GM23338 (cell line): ENCODE results near the gene GRAMD4. TPM values are rescaled to one million over a fixed set of nuclear protein-coding genes. Genes with fewer than 3 reads are reported as not detected.

Source experiments
- ATAC-seq: fragments of 200-7000 bp; cut with Tn5 transposase; 3 replicates; pipeline ENCODE4 v1.9.1; 2020
- DNase-seq: peaks from one replicate; pipeline ENCODE4 v3.0.0-alpha.2; 2015; ENCODE audit warnings: low spot score
- H2AFZ ChIP-seq: fragments of 200-600 bp; sonication (generic); 2 replicates; pipeline ENCODE4 v1.8.0; 2016; ENCODE audit warnings: antibody characterized with exemption, mild to moderate bottlenecking, moderate library complexity
- H3F3A ChIP-seq: fragments of 200-600 bp; sonication (generic); replicated peaks from 2 replicates; pipeline ENCODE4 v1.8.0; 2017; ENCODE audit warnings: antibody characterized with exemption, mixed run types, low read depth
- H3K27ac ChIP-seq: fragments of 200-600 bp; sonication (generic); 2 replicates; pipeline ENCODE4 v1.6.1; 2016; ENCODE audit warnings: low read depth
- H3K27me3 ChIP-seq: fragments of 200-600 bp; sonication (generic); 2 replicates; pipeline ENCODE4 v1.8.0; 2016; ENCODE audit warnings: mild to moderate bottlenecking, mixed run types, moderate library complexity; ENCODE audit not compliant: insufficient read depth
- H3K36me3 ChIP-seq: fragments of 200-600 bp; sonication (generic); 2 replicates; pipeline ENCODE4 v1.8.0; 2016; ENCODE audit warnings: mild to moderate bottlenecking; ENCODE audit not compliant: insufficient read depth
- H3K4me1 ChIP-seq: fragments of 200-600 bp; sonication (generic); 2 replicates; pipeline ENCODE4 v1.8.0; 2016; ENCODE audit warnings: mild to moderate bottlenecking, moderate library complexity; ENCODE audit not compliant: insufficient read depth
- H3K4me2 ChIP-seq: fragments of 200-600 bp; sonication (generic); 2 replicates; pipeline ENCODE4 v1.7.1; 2017; ENCODE audit warnings: mixed run types
- H3K4me3 ChIP-seq: fragments of 200-600 bp; sonication (generic); 2 replicates; pipeline ENCODE4 v1.6.1; 2016; ENCODE audit warnings: mixed run types
- H3K79me2 ChIP-seq: fragments of 200-600 bp; sonication (generic); replicated peaks from 2 replicates; pipeline ENCODE4 v1.8.0; 2017; ENCODE audit warnings: mild to moderate bottlenecking; ENCODE audit not compliant: insufficient read depth
- H3K9me2 ChIP-seq: fragments of 200-600 bp; sonication (generic); 2 replicates; pipeline ENCODE4 v1.8.0; 2017; ENCODE audit not compliant: insufficient read depth
- H4K20me1 ChIP-seq: fragments of 200-600 bp; sonication (generic); replicated peaks from 2 replicates; pipeline ENCODE4 v1.8.0; 2017; ENCODE audit warnings: mild to moderate bottlenecking; ENCODE audit not compliant: insufficient read depth
- H3K27ac Mint-ChIP-seq: 2 replicates; pipeline ENCODE4 v1.8.0; 2020; ENCODE audit warnings: inconsistent platforms, mild to moderate bottlenecking, moderate library complexity, mixed read lengths
- H3K27me3 Mint-ChIP-seq: 3 replicates; pipeline ENCODE4 v1.8.0; 2022; ENCODE audit warnings: low read depth, mild to moderate bottlenecking, moderate library complexity, mixed read lengths, inconsistent platforms; ENCODE audit not compliant: insufficient read depth, poor library complexity
- H3K36me3 Mint-ChIP-seq: 3 replicates; pipeline ENCODE4 v1.8.0; 2021; ENCODE audit warnings: low read depth, mild to moderate bottlenecking, inconsistent platforms, moderate library complexity, mixed read lengths
- H3K4me1 Mint-ChIP-seq: 3 replicates; pipeline ENCODE4 v1.8.0; 2020; ENCODE audit warnings: mild to moderate bottlenecking, inconsistent platforms, mixed read lengths
- H3K4me3 Mint-ChIP-seq: 3 replicates; pipeline ENCODE4 v1.8.0; 2021; ENCODE audit warnings: moderate library complexity, mild to moderate bottlenecking, inconsistent platforms, mixed read lengths
- H3K9me3 Mint-ChIP-seq: 3 replicates; pipeline ENCODE4 v1.8.0; 2020; ENCODE audit warnings: moderate library complexity, mild to moderate bottlenecking, inconsistent platforms, mixed read lengths
- CREB1 ChIP-seq: fragments of 250-450 bp; sonication (Bioruptor Pico); IDR thresholded peaks from 2 replicates; pipeline ENCODE4 v1.5.0; 2020; ENCODE audit warnings: low read depth, mild to moderate bottlenecking, moderate library complexity
- EZH2 ChIP-seq: fragments of 200-600 bp; sonication (generic); IDR thresholded peaks from one replicate; pipeline ENCODE4 v1.8.0; 2017; ENCODE audit warnings: antibody characterized with exemption, mild to moderate bottlenecking, low read depth; ENCODE audit not compliant: unreplicated experiment
- EZH2phosphoT487 ChIP-seq: fragments of 200-600 bp; sonication (generic); IDR thresholded peaks from one replicate; pipeline ENCODE4 v1.8.1; 2018; ENCODE audit warnings: antibody characterized with exemption; ENCODE audit not compliant: unreplicated experiment
- JUNB ChIP-seq: IDR thresholded peaks from one replicate; pipeline ENCODE4 v1.6.1; 2016; ENCODE audit warnings: antibody characterized with exemption; ENCODE audit not compliant: unreplicated experiment
- POLR2AphosphoS5 ChIP-seq: IDR thresholded peaks from 2 replicates; pipeline ENCODE4 v1.6.1; 2016; ENCODE audit warnings: antibody characterized with exemption, low read depth
- STAT1 ChIP-seq: IDR thresholded peaks from one replicate; pipeline ENCODE4 v1.6.1; 2016; ENCODE audit warnings: antibody characterized with exemption; ENCODE audit not compliant: unreplicated experiment
- ZNF114 ChIP-seq: fragments of 250-450 bp; sonication (Bioruptor Pico); IDR thresholded peaks from 2 replicates; pipeline ENCODE4 v1.5.0; 2020; ENCODE audit warnings: mild to moderate bottlenecking, moderate library complexity
- ZNF331 ChIP-seq: fragments of 250-450 bp; sonication (Bioruptor Pico); IDR thresholded peaks from 2 replicates; pipeline ENCODE4 v1.5.0; 2020; ENCODE audit warnings: low read depth, mild to moderate bottlenecking, moderate library complexity
- polyA plus RNA-seq: library from polyadenylated mRNA; unstranded; fragments of >200 nt; fragmentation: Nextera tagmentation; extraction: Ambion mirVana; gene quantifications from 2 replicates; pipeline ENCODE4 v1.2.1, GENCODE V29; 2016
- total RNA-seq: library from RNA; depleted of rRNA; stranded (reverse); fragments of >200 nt; shearing (Covaris generic); gene quantifications from 2 replicates; pipeline ENCODE4 v1.2.3, GENCODE V29; 2014
- TF ChIP-seq, protein P1 (sequence below): IDR thresholded peaks from one replicate; pipeline ENCODE4 v1.6.1; 2018; ENCODE audit warnings: antibody characterized with exemption; ENCODE audit not compliant: unreplicated experiment
- TF ChIP-seq, protein P2 (sequence below), 2 experiments: fragments of 200-600 bp in 1 of 2; sonication (generic) in 1 of 2; conservative IDR thresholded peaks; 2 replicates each; pipeline versions ENCODE4 v1.5.1 to v1.6.1; 2016 to 2017; ENCODE audit warnings: antibody characterized with exemption in 2 of 2, low read depth in 2 of 2, mild to moderate bottlenecking in 2 of 2, moderate library complexity in 1 of 2
- TF ChIP-seq, protein P3 (sequence below): IDR thresholded peaks from 2 replicates; pipeline ENCODE4 v1.6.1; 2016; ENCODE audit warnings: antibody characterized with exemption

The GRAMD4 gene
- total and polyA plus RNA-seq, 2 experiments from 2014 or later: 2.7 to 81.8 TPM

DNA sequence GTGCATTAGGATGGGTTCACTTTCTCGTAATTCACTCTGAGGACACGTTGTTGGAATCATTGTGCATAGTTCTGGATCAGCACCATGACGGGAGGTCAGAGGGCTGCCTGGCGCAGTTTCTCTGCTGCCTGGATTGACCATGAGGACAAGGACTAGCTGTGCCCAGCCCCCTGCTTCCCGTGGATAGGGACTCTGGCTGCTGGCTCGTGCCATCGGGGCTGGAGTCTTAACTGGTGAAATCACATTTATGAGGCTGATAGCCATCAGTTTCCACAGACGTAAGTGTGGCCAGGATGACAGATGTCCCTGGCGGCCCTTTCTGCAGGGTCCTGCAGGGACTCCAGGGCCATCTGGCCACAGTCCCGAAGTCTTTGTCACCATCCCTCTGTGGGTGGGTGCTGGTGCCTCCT is 24.1 kb upstream of the GRAMD4 start:
- no peak overlapping the region for H3K27ac Mint-ChIP-seq
- no peak for DNase-seq
- Histone ChIP-seq H4K20me1 (no peaks in the 10 kb centered on the region; the same call in none of the 2 replicates), H3K4me1 (no peaks in the 10 kb centered on the region), H3K4me3 (no peak overlapping the region), H3F3A (no peaks in the 10 kb centered on the region), H3K79me2 (peaks cover 17% of the 10 kb centered on the region; the same call in 1 of the 2 replicates), H3K4me2 (no peak overlapping the region), H2AFZ (no peak overlapping the region), H3K9me2 (no peaks in the 10 kb centered on the region), H3K27ac (no peak overlapping the region), H3K27me3 (no peaks in the 10 kb centered on the region), H3K36me3 (no peaks in the 10 kb centered on the region)
- no peaks in the 10 kb centered on the region for H3K36me3 Mint-ChIP-seq
- TF ChIP-seq, protein P1, sequence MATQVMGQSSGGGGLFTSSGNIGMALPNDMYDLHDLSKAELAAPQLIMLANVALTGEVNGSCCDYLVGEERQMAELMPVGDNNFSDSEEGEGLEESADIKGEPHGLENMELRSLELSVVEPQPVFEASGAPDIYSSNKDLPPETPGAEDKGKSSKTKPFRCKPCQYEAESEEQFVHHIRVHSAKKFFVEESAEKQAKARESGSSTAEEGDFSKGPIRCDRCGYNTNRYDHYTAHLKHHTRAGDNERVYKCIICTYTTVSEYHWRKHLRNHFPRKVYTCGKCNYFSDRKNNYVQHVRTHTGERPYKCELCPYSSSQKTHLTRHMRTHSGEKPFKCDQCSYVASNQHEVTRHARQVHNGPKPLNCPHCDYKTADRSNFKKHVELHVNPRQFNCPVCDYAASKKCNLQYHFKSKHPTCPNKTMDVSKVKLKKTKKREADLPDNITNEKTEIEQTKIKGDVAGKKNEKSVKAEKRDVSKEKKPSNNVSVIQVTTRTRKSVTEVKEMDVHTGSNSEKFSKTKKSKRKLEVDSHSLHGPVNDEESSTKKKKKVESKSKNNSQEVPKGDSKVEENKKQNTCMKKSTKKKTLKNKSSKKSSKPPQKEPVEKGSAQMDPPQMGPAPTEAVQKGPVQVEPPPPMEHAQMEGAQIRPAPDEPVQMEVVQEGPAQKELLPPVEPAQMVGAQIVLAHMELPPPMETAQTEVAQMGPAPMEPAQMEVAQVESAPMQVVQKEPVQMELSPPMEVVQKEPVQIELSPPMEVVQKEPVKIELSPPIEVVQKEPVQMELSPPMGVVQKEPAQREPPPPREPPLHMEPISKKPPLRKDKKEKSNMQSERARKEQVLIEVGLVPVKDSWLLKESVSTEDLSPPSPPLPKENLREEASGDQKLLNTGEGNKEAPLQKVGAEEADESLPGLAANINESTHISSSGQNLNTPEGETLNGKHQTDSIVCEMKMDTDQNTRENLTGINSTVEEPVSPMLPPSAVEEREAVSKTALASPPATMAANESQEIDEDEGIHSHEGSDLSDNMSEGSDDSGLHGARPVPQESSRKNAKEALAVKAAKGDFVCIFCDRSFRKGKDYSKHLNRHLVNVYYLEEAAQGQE: no peak
- TF ChIP-seq, protein P2, sequence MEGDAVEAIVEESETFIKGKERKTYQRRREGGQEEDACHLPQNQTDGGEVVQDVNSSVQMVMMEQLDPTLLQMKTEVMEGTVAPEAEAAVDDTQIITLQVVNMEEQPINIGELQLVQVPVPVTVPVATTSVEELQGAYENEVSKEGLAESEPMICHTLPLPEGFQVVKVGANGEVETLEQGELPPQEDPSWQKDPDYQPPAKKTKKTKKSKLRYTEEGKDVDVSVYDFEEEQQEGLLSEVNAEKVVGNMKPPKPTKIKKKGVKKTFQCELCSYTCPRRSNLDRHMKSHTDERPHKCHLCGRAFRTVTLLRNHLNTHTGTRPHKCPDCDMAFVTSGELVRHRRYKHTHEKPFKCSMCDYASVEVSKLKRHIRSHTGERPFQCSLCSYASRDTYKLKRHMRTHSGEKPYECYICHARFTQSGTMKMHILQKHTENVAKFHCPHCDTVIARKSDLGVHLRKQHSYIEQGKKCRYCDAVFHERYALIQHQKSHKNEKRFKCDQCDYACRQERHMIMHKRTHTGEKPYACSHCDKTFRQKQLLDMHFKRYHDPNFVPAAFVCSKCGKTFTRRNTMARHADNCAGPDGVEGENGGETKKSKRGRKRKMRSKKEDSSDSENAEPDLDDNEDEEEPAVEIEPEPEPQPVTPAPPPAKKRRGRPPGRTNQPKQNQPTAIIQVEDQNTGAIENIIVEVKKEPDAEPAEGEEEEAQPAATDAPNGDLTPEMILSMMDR (conservative IDR thresholded peaks at IDR 0.05; ENCODE audit: low read depth in 2 of 2): no peak
- TF ChIP-seq JUNB (no peak), POLR2AphosphoS5 (no peak), ZNF331 (CRISPR knock-in tag) (no peak), ZNF114 (CRISPR knock-in tag) (no peak), CREB1 (CRISPR knock-in tag) (no peak)
- TF ChIP-seq, protein P3, sequence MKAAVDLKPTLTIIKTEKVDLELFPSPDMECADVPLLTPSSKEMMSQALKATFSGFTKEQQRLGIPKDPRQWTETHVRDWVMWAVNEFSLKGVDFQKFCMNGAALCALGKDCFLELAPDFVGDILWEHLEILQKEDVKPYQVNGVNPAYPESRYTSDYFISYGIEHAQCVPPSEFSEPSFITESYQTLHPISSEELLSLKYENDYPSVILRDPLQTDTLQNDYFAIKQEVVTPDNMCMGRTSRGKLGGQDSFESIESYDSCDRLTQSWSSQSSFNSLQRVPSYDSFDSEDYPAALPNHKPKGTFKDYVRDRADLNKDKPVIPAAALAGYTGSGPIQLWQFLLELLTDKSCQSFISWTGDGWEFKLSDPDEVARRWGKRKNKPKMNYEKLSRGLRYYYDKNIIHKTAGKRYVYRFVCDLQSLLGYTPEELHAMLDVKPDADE: no peak
- H3K4me1 Mint-ChIP-seq: peaks cover 6% of the 10 kb centered on the region; the same call in 2 of the 3 replicates
- H3K9me3 Mint-ChIP-seq: no peaks in the 10 kb centered on the region
- no peak for ATAC-seq
- H3K27me3 Mint-ChIP-seq: peaks cover 14% of the 10 kb centered on the region
- H3K4me3 Mint-ChIP-seq: no peak overlapping the region

DNA sequence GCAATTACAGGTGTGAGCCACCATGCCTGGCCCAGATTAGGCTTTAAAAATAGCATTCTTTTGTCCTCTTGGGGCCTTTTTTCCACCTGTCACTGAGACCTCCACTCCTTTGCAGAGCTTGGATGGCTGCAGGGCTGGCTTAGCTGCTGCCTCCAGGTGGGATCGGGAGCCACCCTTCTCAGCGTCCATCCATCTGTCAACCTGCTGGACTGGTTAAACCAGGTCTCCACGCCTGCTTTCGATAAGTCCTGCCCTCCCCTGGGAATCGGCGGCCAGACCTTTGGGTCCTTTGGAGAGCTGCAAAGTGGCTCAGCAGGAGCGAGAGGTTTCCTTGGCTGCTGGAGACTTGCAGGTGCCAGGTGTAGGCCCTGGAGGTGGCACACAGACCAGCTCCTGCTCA is 23.4 kb upstream of the GRAMD4 start:
- Histone ChIP-seq H3K27me3 (no peaks in the 10 kb centered on the region), H3K9me2 (no peaks in the 10 kb centered on the region), H3K4me2 (no peak overlapping the region), H3K4me3 (no peak overlapping the region), H2AFZ (no peak overlapping the region), H3K79me2 (peaks cover 13% of the 10 kb centered on the region; the same call in 1 of the 2 replicates), H3F3A (no peaks in the 10 kb centered on the region), H3K27ac (no peak overlapping the region), H3K36me3 (no peaks in the 10 kb centered on the region), H4K20me1 (no peaks in the 10 kb centered on the region; the same call in none of the 2 replicates), H3K4me1 (no peaks in the 10 kb centered on the region)
- peak; percentile 66 for DNase-seq
- no peak for TF ChIP-seq ZNF114 (CRISPR knock-in tag)
- no peak for TF ChIP-seq POLR2AphosphoS5
- no peak for TF ChIP-seq ZNF331 (CRISPR knock-in tag)
- TF ChIP-seq EZH2: no peak
- TF ChIP-seq, protein P3: no peak
- TF ChIP-seq STAT1: no peak
- TF ChIP-seq EZH2phosphoT487: no peak
- Mint-ChIP-seq H3K4me1 (peaks cover 6% of the 10 kb centered on the region; the same call in 2 of the 3 replicates), H3K27me3 (peaks cover 11% of the 10 kb centered on the region), H3K4me3 (no peak overlapping the region), H3K27ac (no peak overlapping the region), H3K9me3 (no peaks in the 10 kb centered on the region), H3K36me3 (no peaks in the 10 kb centered on the region)
- ATAC-seq: peak; percentile 86
